Eye (tissue), 1 donor: ENCODE data around the gene PRORP.
A peak's percentile ranks its signal among the peaks of the same experiment; 100 is the strongest.
"Not testable (repeated sequence)": the region's sequence is repeated elsewhere in the genome, so short reads cannot be mapped to it uniquely, and the experiment has no call there.

Experiments
- DNase-seq: peaks from one replicate; pipeline ENCODE4 v3.0.0-alpha.2; 2015

The PRORP gene

GRCh38 chr14:35140718-35141581 lies 18.6 kb downstream of the PRORP start:
- DNase-seq, result peak; percentile 39

DNA sequence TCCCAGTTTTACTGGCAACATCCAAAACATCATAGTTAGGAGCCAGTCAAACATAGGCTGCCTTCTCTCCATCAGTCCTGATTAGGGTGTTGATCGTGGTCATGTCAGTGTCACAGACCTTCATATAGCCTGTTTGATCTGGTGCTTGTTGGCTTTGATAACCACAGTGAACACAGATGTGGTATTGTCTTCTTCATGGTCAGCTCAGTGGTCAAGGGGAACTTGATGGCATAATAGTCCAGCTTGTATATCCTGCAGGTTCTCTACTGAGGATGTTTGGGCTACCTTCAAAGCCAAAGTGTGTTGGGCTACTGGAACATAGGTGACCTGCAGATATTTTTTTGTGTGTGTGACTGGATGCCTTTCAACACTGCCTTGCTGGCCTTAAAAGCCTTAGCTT lies 21.7 kb downstream of the PRORP start:
- DNase-seq, result no peak

- no peak for DNase-seq
Measured at GRCh38 chr14:35146711-35147149, 24.4 kb downstream of the PRORP start.

GRCh38 chr14:35147186-35147585 lies 24.8 kb downstream of the PRORP start:
- no peak for DNase-seq

DNA sequence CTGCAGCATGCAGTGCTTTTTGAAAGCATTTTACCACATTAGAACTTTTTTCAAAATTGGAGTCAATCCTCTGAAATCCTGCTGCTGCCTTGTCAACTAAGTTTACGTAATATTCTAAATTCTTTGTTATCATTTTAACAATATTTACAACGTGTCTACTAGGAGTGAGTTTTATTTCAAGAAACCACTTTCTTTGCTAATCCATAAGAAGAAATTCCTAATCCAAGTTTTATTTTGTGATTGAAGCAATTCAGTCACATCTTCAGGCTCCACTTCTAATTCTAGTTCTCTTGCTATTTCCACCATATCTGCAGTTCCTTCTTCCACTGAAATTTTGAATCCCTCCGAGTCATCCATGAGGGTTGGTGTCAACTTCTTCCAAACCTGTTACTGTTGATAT lies 25.4 kb downstream of the PRORP start:
- DNase-seq, result no peak

DNA sequence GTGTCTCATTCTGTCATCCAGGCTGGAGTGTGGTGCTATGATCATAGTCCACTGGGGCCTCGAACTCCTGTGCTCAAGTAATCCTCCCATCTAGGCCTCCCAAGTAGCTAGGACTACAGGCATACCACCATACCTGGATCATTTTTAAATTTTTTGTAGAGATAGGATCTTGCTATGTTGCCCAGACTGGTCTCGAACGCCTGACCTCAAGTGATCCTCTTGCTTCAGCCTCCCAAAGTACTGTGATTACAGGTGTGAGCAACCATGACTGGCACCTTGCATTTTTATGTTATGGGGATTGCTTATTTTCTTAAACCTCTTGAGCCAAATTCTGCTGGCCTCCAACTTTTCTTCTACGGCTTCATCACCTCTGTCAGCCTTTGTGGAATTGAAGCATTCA lies 26.9 kb downstream of the PRORP start:
- DNase-seq, result no peak

DNA sequence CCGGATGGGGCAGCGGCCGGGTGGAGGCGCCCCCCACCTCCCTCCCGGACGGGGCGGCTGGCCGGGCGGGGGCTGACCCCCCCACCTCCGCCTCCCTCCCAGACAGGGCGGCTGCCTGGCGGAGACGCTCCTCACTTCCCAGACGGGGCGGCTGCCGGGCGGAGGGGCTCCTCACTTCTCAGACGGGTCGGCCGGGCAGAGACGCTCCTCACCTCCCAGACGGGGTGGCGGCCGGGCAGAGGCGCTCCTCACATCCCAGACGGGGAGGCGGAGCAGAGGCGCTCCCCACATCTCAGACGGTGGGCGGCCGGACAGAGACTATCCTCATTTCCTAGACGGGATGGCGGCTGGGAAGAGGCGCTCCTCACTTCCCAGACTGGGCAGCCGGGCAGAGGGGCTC lies 30.2 kb downstream of the PRORP start:
- DNase-seq, result not testable (repeated sequence)

DNA sequence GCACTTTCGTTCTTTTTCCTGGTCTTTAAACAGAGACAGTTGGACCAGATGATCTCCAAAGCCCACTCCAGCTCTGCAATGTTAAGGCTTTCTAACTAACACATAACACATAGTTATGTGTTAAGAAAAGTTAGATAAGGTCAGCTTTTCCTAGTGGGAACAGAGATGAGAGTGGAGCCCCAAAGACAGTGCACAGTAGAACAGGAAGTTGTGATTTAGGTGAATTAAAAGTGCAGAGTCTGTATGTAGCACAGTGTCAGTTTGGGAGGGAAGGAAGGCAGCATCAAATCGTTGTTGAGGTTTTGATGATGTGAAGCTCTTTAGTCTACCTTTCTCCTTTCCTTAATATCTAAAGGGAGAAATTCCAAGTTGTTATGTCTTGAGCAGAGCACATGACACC lies 31.7 kb downstream of the PRORP start:
- no peak for DNase-seq

DNA sequence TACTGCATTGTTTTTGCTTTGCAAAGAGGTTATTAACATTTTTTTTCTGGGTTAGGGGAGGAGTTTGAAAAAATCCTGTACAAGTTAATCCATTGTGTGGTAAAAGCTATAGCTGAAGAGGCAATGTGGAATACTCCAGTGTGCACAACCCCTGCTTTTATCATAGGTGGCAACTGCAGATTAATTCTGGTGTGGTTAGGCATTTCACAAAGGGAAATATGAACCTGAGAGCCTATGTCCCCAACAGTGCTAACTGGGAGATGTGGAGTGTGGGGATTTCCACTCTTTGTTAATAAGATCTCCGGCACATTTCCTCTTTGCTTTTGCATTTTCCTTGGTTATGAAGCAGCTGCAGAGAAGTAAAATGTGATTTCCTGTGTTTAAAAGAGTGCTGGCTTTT lies 33.6 kb downstream of the PRORP start:
- DNase-seq, result peak; percentile 8

DNA sequence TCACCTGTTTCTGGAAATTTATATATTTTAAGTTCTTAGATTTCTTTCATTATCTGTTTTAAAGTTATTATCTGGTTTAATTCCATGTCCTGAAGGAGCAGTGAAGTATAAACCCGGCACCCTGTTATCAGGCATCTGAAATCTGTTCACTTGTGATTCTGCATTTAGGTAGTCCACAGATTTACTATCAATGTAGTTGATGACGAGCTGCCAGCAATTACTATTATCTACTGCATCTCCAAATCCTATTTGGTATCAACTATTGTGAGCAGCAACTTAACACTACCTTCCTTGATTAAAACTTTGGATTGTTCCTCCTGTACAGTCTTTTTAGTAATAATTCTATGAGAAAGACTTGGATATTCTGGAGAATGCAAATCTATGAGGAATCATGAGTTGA lies 36.1 kb downstream of the PRORP start:
- DNase-seq, result no peak

GRCh38 chr14:35158951-35159653 lies 36.8 kb downstream of the PRORP start:
- DNase-seq, result no peak

- DNase-seq, result no peak
Measured at GRCh38 chr14:35159742-35160409, 37.5 kb downstream of the PRORP start.

DNA sequence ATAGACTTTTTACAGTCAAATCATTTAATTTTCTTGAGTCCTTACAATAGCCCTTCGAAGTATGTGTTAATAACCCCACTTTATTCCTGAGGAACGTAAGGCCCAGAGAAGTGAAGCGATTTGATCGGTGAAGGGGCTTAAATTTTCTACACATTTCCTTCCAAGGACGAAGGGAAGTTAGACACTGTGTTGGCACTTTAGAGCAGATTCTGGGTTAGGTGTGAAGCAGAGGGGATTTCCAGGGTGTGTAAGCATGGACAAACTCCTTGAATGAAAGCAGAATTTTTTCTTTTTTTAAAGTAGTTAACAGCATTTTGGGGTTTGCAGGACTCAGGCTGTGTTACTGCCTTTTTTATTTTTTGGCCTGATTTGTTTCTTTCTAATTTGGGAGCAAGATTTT lies 38.9 kb downstream of the PRORP start:
- DNase-seq, result no peak

DNA sequence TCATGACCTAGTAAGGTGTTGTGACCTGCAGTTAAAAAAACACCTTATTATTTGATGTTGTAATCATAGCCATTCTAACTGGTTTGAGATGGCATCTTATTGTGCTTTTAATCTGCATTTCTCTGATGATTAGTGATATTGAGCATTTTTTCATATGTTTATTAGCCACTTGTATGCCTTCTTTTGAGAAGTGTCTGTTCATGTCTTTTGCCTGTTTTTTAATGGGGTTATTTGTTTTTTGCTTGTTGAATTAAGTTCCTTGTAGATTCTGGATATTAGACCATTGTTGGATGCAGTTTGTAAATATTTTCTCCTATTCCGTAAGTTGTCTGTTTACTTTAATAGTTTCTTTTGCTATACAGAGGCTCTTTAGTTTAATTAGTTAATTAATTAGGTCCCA lies 41.0 kb downstream of the PRORP start:
- DNase-seq, result no peak

- no peak for DNase-seq
Measured at GRCh38 chr14:35164849-35165248, 42.5 kb downstream of the PRORP start.

GRCh38 chr14:35167496-35167895 lies 45.1 kb downstream of the PRORP start:
- DNase-seq, result no peak
